ENCODE data around the gene PGAP6. TPM values are rescaled to one million over a fixed set of nuclear protein-coding genes. Genes with fewer than 3 reads are reported as not detected.

Gene PGAP6
- total RNA-seq, 1 donor from 2014 or later = 114 TPM

DNA sequence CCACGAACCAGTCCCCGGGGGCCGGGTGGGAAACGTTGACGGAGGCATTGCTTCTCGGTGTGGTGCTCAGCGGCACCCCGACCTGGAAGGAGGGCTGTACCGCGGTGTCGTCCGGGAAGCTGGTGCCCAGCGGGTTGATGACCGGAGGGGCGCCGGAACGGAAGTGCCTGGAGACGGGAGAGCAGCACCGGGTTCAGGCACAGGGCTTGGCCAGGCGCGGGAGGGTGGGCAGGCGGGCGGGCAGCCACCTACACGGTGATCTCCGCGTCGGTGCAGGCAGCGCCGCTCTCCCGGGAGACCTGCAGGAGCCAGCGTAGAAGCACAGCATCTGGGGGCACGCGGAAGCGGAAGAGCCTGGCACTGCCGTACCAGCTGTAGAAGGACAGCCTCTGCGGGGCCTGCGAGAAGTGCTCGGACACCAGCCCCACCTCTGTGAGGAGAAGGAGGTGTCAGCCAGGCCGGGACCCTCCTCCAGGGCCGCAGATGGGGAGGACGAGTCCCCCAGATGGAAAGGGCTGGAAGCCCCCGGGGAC, 4.3 kb downstream of the PGAP6 start:
- no peaks in the 10 kb centered on the region for H3K27me3 ChIP-seq (ENCODE audit: control insufficient read depth, insufficient read depth, low read length)
- TF ChIP-seq, protein P1, sequence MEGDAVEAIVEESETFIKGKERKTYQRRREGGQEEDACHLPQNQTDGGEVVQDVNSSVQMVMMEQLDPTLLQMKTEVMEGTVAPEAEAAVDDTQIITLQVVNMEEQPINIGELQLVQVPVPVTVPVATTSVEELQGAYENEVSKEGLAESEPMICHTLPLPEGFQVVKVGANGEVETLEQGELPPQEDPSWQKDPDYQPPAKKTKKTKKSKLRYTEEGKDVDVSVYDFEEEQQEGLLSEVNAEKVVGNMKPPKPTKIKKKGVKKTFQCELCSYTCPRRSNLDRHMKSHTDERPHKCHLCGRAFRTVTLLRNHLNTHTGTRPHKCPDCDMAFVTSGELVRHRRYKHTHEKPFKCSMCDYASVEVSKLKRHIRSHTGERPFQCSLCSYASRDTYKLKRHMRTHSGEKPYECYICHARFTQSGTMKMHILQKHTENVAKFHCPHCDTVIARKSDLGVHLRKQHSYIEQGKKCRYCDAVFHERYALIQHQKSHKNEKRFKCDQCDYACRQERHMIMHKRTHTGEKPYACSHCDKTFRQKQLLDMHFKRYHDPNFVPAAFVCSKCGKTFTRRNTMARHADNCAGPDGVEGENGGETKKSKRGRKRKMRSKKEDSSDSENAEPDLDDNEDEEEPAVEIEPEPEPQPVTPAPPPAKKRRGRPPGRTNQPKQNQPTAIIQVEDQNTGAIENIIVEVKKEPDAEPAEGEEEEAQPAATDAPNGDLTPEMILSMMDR (IDR thresholded peaks at IDR 0.05; ENCODE audit: insufficient read depth, low read length, poor library complexity, severe bottlenecking) = no peak
- H3K36me3 ChIP-seq (ENCODE audit: control insufficient read depth, insufficient read depth, low read length) = peaks cover 3% of the 10 kb centered on the region
- DNase-seq (ENCODE audit: low read depth) = no peak
- H3K4me3 ChIP-seq (ENCODE audit: low read depth, low read length) = no peak overlapping the region

DNA sequence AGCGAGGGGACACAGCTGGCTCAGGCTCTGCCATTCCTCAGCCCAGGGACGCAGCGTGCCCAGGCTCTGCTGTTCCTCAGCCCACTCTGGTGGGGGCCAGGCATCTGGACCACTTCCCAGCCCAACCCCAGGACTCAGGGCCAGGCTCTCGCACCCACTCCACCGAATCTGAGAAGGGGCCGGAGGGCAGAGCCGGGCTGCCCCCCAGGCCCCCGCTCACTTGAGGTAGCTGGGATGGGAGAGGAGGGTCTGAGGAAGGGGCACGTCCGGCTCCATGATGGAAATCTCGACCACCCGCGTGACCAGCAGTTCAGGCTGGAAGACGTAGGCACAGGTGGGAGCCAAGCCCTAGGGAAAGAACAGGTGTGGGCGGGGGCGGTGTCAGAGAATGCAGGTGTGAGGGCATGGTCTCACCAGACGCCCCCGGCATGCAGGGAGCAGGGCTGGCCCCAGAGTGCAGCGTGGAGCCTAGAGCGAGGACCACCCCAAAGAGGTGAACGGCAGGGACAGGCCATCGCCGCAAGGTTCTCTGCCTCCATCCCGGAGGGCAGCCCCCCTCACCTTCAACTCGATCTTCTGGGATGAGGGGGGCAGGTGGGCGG, 4.9 kb downstream of the PGAP6 start:
- Histone ChIP-seq H3K4me3 (ENCODE audit: low read depth, low read length) (no peak overlapping the region), H3K27me3 (ENCODE audit: control insufficient read depth, insufficient read depth, low read length) (no peaks in the 10 kb centered on the region), H3K36me3 (ENCODE audit: control insufficient read depth, insufficient read depth, low read length) (peaks cover 3% of the 10 kb centered on the region)
- DNase-seq (ENCODE audit: low read depth) = no peak
- TF ChIP-seq, protein P1 (IDR thresholded peaks at IDR 0.05; ENCODE audit: insufficient read depth, low read length, poor library complexity, severe bottlenecking) = no peak

DNA sequence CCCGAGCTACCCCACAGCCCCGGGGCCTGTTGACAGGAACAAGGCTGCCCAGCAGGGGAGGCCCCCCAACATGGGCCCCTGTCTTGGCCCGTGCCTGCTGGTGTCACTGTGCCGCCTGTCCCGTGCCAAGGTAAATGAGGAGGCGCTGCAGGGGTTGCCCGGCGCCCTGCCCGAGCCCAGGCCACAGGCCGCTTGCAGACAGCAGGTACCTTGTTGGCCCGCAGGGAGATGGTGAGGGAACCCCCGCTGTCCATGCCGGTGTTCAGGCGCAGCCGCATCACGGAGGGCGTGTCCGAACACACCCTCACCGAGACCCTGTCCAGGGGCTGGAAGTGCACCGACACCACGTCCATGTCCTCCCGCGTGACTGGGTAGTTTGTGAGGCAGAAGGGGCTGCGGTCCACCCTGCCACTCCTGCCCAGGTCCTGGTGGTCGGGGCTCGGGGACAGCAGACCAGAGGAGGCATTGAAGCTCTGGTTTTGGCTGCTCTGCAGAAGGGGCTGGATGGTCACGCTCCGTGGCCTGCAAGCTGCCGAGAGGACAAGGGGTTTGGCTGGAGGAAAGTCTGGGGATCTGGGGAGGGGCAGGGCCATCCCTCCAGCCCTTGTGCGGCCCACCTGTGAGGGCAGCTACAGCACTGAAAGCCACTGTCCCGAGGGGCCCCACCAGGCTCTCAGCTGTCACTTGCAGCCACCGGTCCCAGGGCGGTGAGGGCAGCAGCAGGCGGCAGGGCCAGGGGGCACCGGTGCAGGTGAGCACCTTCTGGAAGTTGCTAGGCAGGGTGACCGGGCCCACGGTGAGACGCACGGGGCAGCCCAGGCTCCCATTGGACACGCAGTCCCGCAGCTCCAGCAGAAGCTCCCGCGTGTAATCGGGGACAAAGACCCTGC, 5.6 kb downstream of the PGAP6 start:
- no peak overlapping the region for H3K4me3 ChIP-seq (ENCODE audit: low read depth, low read length)
- no peak for DNase-seq (ENCODE audit: low read depth)
- H3K36me3 ChIP-seq (ENCODE audit: control insufficient read depth, insufficient read depth, low read length) = peaks cover 5% of the 10 kb centered on the region
- TF ChIP-seq, protein P1 (IDR thresholded peaks at IDR 0.05; ENCODE audit: insufficient read depth, low read length, poor library complexity, severe bottlenecking) = no peak
- H3K27me3 ChIP-seq (ENCODE audit: control insufficient read depth, insufficient read depth, low read length) = no peaks in the 10 kb centered on the region

DNA sequence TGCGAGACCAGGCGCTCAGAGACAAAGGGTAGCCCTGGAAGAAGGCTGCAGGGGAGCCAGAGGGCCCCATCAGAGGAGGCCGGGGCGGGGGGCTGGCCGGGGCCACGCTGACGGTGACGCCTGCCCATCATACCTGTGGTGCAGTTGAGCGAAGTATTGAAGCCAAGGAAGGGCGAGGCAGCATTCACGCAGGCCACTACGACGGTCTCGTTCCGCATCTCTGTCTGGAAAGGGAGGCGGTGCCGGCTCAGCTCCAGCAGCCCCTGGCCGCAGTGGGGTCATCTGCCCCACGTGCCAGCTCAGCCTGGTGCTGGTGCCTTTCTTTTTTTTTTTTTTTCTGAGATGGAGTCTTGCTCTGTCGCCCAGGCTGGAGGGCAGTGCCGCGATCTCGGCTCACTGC, 6.6 kb downstream of the PGAP6 start:
- Histone ChIP-seq H3K36me3 (ENCODE audit: control insufficient read depth, insufficient read depth, low read length) (peaks cover 5% of the 10 kb centered on the region), H3K27me3 (ENCODE audit: control insufficient read depth, insufficient read depth, low read length) (no peaks in the 10 kb centered on the region), H3K4me3 (ENCODE audit: low read depth, low read length) (no peak overlapping the region)
- TF ChIP-seq, protein P1 (IDR thresholded peaks at IDR 0.05; ENCODE audit: insufficient read depth, low read length, poor library complexity, severe bottlenecking) = no peak
- no peak for DNase-seq (ENCODE audit: low read depth)

DNA sequence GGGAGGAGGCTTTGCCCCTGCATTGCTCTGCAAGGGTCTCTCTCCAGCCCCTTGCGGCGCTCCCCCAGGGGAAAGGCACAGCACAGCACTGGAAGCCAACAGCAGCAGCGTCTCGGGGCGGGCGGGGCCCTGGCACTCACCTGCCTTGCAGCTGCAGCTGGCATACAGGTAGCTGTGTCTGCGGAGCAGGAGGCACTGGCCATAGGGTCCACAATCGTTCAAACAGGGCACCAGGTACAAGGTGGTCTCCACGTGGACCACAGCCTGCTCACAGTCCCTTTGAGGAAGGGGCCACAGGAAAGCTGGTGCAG, 7.2 kb downstream of the PGAP6 start:
- TF ChIP-seq, protein P1 (IDR thresholded peaks at IDR 0.05; ENCODE audit: insufficient read depth, low read length, poor library complexity, severe bottlenecking) = no peak
- DNase-seq (ENCODE audit: low read depth) = no peak
- Histone ChIP-seq H3K27me3 (ENCODE audit: control insufficient read depth, insufficient read depth, low read length) (no peaks in the 10 kb centered on the region), H3K4me3 (ENCODE audit: low read depth, low read length) (no peak overlapping the region), H3K36me3 (ENCODE audit: control insufficient read depth, insufficient read depth, low read length) (peaks cover 5% of the 10 kb centered on the region)

Data from kidney epithelial cell (primary cell).